Measurements from ENCODE around the gene PPIP5K2. TPM values are rescaled to one million over a fixed set of nuclear protein-coding genes. Genes with fewer than 3 reads are reported as not detected.

The PPIP5K2 gene
- total RNA-seq, 1 donor from 2014 or later: 108 TPM

DNA sequence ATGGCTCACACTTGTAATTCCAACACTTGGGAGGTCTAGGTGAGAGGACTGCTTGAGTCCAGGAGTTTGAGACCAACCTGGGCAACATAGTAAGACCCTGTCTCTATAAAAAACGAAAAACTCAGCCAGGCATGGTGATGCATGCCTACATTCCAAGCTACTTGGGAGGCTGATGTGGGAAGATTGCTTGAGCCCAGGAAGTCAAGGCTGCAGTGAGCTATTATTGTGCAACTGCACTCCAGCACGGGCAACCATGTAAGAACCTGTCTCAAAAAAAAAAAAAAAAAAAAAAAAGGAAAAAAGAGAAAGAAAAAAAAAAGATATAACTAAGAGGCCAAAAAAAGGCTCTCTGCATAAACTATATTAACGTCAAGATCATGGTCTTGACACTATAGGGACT lies 27.4 kb upstream of the PPIP5K2 start:
- Histone ChIP-seq H4K20me1 (ENCODE audit: low read depth) (no peaks in the 10 kb centered on the region), H3K27ac (no peak overlapping the region), H3F3A (ENCODE audit: low read depth) (no peaks in the 10 kb centered on the region), H3K4me3 (no peak overlapping the region), H3K4me1 (no peaks in the 10 kb centered on the region), H3K4me2 (no peak overlapping the region), H3K79me2 (ENCODE audit: low read depth) (no peaks in the 10 kb centered on the region), H3K36me3 (no peaks in the 10 kb centered on the region), H2AFZ (replicated peaks) (no peak overlapping the region), H3K27me3 (no peaks in the 10 kb centered on the region), H3K9me3 (ENCODE audit: low read depth) (no peaks in the 10 kb centered on the region), H3K9ac (no peak overlapping the region)
- H3K36me3 Mint-ChIP-seq: peaks cover 9% of the 10 kb centered on the region
- no peaks in the 10 kb centered on the region for H3K4me1 Mint-ChIP-seq
- H3K4me3 Mint-ChIP-seq: no peak overlapping the region
- TF ChIP-seq EZH2 (IDR thresholded peaks at IDR 0.05) (no peak), EZH2phosphoT487 (IDR thresholded peaks at IDR 0.05) (no peak)
- TF ChIP-seq, protein P1, sequence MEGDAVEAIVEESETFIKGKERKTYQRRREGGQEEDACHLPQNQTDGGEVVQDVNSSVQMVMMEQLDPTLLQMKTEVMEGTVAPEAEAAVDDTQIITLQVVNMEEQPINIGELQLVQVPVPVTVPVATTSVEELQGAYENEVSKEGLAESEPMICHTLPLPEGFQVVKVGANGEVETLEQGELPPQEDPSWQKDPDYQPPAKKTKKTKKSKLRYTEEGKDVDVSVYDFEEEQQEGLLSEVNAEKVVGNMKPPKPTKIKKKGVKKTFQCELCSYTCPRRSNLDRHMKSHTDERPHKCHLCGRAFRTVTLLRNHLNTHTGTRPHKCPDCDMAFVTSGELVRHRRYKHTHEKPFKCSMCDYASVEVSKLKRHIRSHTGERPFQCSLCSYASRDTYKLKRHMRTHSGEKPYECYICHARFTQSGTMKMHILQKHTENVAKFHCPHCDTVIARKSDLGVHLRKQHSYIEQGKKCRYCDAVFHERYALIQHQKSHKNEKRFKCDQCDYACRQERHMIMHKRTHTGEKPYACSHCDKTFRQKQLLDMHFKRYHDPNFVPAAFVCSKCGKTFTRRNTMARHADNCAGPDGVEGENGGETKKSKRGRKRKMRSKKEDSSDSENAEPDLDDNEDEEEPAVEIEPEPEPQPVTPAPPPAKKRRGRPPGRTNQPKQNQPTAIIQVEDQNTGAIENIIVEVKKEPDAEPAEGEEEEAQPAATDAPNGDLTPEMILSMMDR (IDR thresholded peaks at IDR 0.05): no peak
- DNase-seq (ENCODE audit: low spot score): no peak
- H3K9me3 Mint-ChIP-seq: no peaks in the 10 kb centered on the region
- H3K27me3 Mint-ChIP-seq (ENCODE audit: insufficient read depth, low read depth): peaks cover 2% of the 10 kb centered on the region
- no peak overlapping the region for H3K27ac Mint-ChIP-seq

DNA sequence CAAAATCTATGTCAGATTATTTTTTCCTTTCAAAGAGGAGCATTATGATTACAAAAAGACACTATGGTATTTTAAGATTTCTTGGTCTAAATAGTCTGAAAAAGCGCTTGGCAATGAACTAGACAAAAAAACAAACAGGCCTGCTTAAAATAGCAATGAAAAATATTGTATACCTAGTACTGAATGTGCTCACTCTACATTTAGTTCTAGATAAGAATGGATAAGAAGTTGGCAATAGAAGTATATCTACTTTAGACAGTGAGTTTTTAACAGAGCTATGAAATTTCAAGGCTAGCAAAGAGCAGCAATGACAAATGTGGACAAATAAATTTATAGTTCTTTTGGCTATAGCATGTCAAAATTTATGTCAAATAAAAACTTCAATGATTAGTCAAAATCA lies 26.4 kb upstream of the PPIP5K2 start:
- H3F3A ChIP-seq (ENCODE audit: low read depth): no peaks in the 10 kb centered on the region
- no peaks in the 10 kb centered on the region for H3K36me3 ChIP-seq
- no peak overlapping the region for H3K4me3 ChIP-seq
- Mint-ChIP-seq H3K4me3 (no peak overlapping the region), H3K9me3 (no peaks in the 10 kb centered on the region), H3K27ac (no peak overlapping the region), H3K4me1 (no peaks in the 10 kb centered on the region), H3K36me3 (peaks cover 6% of the 10 kb centered on the region), H3K27me3 (ENCODE audit: insufficient read depth, low read depth) (peaks cover 2% of the 10 kb centered on the region)
- H3K9ac ChIP-seq: no peak overlapping the region
- H3K9me3 ChIP-seq (ENCODE audit: low read depth): no peaks in the 10 kb centered on the region
- H3K4me2 ChIP-seq: no peak overlapping the region
- no peak for TF ChIP-seq EZH2 (IDR thresholded peaks at IDR 0.05)
- no peak for TF ChIP-seq EZH2phosphoT487 (IDR thresholded peaks at IDR 0.05)
- TF ChIP-seq, protein P1 (IDR thresholded peaks at IDR 0.05): no peak
- no peak overlapping the region for H2AFZ ChIP-seq (replicated peaks)
- no peak overlapping the region for H3K27ac ChIP-seq
- no peaks in the 10 kb centered on the region for H4K20me1 ChIP-seq (ENCODE audit: low read depth)
- H3K4me1 ChIP-seq: no peaks in the 10 kb centered on the region
- DNase-seq (ENCODE audit: low spot score): no peak
- no peaks in the 10 kb centered on the region for H3K79me2 ChIP-seq (ENCODE audit: low read depth)
- no peaks in the 10 kb centered on the region for H3K27me3 ChIP-seq

DNA sequence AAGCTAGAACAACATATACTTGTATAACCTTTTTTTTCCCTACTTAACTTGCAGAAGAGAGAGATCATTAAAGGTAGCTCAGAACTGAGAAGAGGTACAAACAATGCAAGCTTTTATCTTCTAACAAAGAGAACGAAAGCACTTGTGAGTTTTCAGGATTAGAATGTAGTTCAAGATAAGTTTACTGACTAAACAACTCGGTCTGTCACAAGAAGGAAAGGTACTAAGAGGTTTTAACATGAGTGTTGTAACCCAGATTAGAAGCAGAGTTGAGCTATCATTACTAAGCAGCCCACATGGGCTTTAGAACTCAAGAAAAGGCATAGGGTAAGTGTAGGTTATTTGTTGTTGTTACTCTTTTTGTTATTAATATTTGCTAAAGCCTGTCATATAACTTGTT lies 25.4 kb upstream of the PPIP5K2 start:
- peaks cover 4% of the 10 kb centered on the region for H3K36me3 Mint-ChIP-seq
- no peak overlapping the region for H3K4me2 ChIP-seq
- no peaks in the 10 kb centered on the region for H3K36me3 ChIP-seq
- no peaks in the 10 kb centered on the region for H3K4me1 Mint-ChIP-seq
- no peak overlapping the region for H3K9ac ChIP-seq
- no peaks in the 10 kb centered on the region for H4K20me1 ChIP-seq (ENCODE audit: low read depth)
- no peak overlapping the region for H3K27ac ChIP-seq
- no peak overlapping the region for H3K4me3 Mint-ChIP-seq
- H3K27me3 ChIP-seq: no peaks in the 10 kb centered on the region
- H2AFZ ChIP-seq (replicated peaks): no peak overlapping the region
- H3K9me3 ChIP-seq (ENCODE audit: low read depth): no peaks in the 10 kb centered on the region
- H3F3A ChIP-seq (ENCODE audit: low read depth): no peaks in the 10 kb centered on the region
- peaks cover 2% of the 10 kb centered on the region for H3K27me3 Mint-ChIP-seq (ENCODE audit: insufficient read depth, low read depth)
- no peak overlapping the region for H3K4me3 ChIP-seq
- H3K4me1 ChIP-seq: no peaks in the 10 kb centered on the region
- no peak for TF ChIP-seq EZH2phosphoT487 (IDR thresholded peaks at IDR 0.05)
- TF ChIP-seq EZH2 (IDR thresholded peaks at IDR 0.05): no peak
- TF ChIP-seq, protein P1 (IDR thresholded peaks at IDR 0.05): no peak
- no peaks in the 10 kb centered on the region for H3K9me3 Mint-ChIP-seq
- DNase-seq (ENCODE audit: low spot score): no peak
- no peaks in the 10 kb centered on the region for H3K79me2 ChIP-seq (ENCODE audit: low read depth)
- H3K27ac Mint-ChIP-seq: no peak overlapping the region

Data from neural progenitor cell (in vitro differentiated cells).